Measurements from ENCODE around the gene TSPAN14.
A peak's percentile ranks its signal among the peaks of the same experiment; 100 is the strongest.
"Not testable (repeated sequence)": the region's sequence is repeated elsewhere in the genome, so short reads cannot be mapped to it uniquely, and the experiment has no call there.

TSPAN14 gene

GRCh38 chr10:80453842-80454512 is at the start of gene TSPAN14:
Gene TSPAN14 (plus strand): TSS chr10:80454310. CDS start chr10:80489234, 34,924 bp downstream.
- peak; percentile 71 for DNase-seq

- no peak for DNase-seq
These were observed 49.1 kb upstream of the TSPAN14 start for GRCh38 chr10:80405035-80405434.

- DNase-seq = no peak
These were observed 48.5 kb upstream of the TSPAN14 start for GRCh38 chr10:80405626-80406025.

- DNase-seq = no peak
These were observed 47.9 kb upstream of the TSPAN14 start for GRCh38 chr10:80406204-80406603.

- DNase-seq = peak; percentile 48
These were observed 46.3 kb upstream of the TSPAN14 start for GRCh38 chr10:80407812-80408241.

GRCh38 chr10:80408242-80409101 is 45.6 kb upstream of the TSPAN14 start, which contains the start of gene PRXL2A:
Gene PRXL2A (plus strand): TSS chr10:80408551. CDS start chr10:80420468, 11,917 bp downstream.
- peak; percentile 73 for DNase-seq

GRCh38 chr10:80409121-80409520 is 45.0 kb upstream of the TSPAN14 start:
- no peak for DNase-seq

GRCh38 chr10:80410122-80410521 is 44.0 kb upstream of the TSPAN14 start:
- no peak for DNase-seq

GRCh38 chr10:80410578-80411145 is 43.4 kb upstream of the TSPAN14 start:
- no peak for DNase-seq

GRCh38 chr10:80411267-80411668 is 42.8 kb upstream of the TSPAN14 start:
- DNase-seq = no peak

GRCh38 chr10:80411681-80412220 is 42.4 kb upstream of the TSPAN14 start:
- DNase-seq = no peak

- DNase-seq = no peak
These were observed 41.6 kb upstream of the TSPAN14 start for GRCh38 chr10:80412486-80412885.

GRCh38 chr10:80413271-80413996 is 40.7 kb upstream of the TSPAN14 start:
- DNase-seq = no peak

GRCh38 chr10:80414142-80414895 is 39.8 kb upstream of the TSPAN14 start:
- DNase-seq = no peak

GRCh38 chr10:80415734-80416478 is 38.2 kb upstream of the TSPAN14 start:
- DNase-seq = no peak

- DNase-seq = no peak
These were observed 37.5 kb upstream of the TSPAN14 start for GRCh38 chr10:80416479-80417098.

GRCh38 chr10:80417256-80417655 is 36.9 kb upstream of the TSPAN14 start:
- not testable (repeated sequence) for DNase-seq

GRCh38 chr10:80421050-80421706 is 32.9 kb upstream of the TSPAN14 start:
- no peak for DNase-seq

GRCh38 chr10:80421707-80422536 is 32.2 kb upstream of the TSPAN14 start:
- no peak for DNase-seq

All from NCI-H774 (cell line).